HFFc6 (cell line): ENCODE data around the gene IL16. TPM values are rescaled to one million over a fixed set of nuclear protein-coding genes. Genes with fewer than 3 reads are reported as not detected.

Experiments
- DNase-seq: peaks from one replicate; pipeline ENCODE4 v3.0.0-alpha.2; 2018
- H3K27ac Mint-ChIP-seq: 2 replicates; pipeline ENCODE4 v1.8.0; 2020; ENCODE audit warnings: mild to moderate bottlenecking, mixed read lengths
- H3K27me3 Mint-ChIP-seq: 2 replicates; pipeline ENCODE4 v1.8.0; 2021; ENCODE audit warnings: mild to moderate bottlenecking, moderate library complexity, mixed read lengths; ENCODE audit not compliant: insufficient read depth
- H3K36me3 Mint-ChIP-seq: 2 replicates; pipeline ENCODE4 v1.8.0; 2021; ENCODE audit warnings: low read depth, mixed read lengths
- H3K4me1 Mint-ChIP-seq: 2 replicates; pipeline ENCODE4 v1.8.0; 2020; ENCODE audit warnings: low read depth, mixed read lengths
- H3K4me3 Mint-ChIP-seq: 2 replicates; pipeline ENCODE4 v1.8.0; 2020; ENCODE audit warnings: mild to moderate bottlenecking, moderate library complexity, mixed read lengths
- H3K9me3 Mint-ChIP-seq: 2 replicates; pipeline ENCODE4 v1.8.0; 2020; ENCODE audit warnings: mild to moderate bottlenecking, mixed read lengths
- total RNA-seq, 6 experiments: library from RNA; stranded (reverse); fragmentation: NEBNext Ultra II Directional; extraction: Animal tissue kit (Norgen Biotek cat#: 25700); gene quantifications; 2 replicates in 1 of 6; 3 replicates in 5 of 6; pipeline ENCODE4 v1.2.3, GENCODE V29; 2021
- TF ChIP-seq, protein P1 (sequence below): fragments of 200-600 bp; sonication (generic); IDR thresholded peaks from 2 replicates; pipeline ENCODE4 v1.5.0; 2021; ENCODE audit warnings: antibody characterized with exemption, mild to moderate bottlenecking

IL16 gene
- total RNA-seq, 6 experiments from 2014 or later, result not detected

DNA sequence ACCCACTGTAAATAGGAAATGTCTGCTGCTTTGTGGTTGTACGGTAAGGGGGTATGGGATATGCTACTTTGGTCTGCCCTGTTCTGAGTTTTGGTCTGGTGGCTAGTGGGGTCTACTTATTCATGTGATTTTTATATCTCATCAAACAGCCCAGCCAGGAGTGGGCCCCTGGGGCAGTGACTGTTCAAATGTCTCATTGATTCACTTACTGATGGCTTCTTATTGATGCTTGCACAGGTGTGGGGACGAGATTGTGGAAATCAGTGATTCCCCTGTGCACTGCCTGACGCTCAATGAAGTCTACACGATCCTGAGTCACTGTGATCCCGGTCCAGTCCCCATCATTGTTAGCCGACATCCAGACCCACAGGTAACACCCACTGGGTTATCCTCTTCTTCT, 88.8 kb downstream of the IL16 start:
- Mint-ChIP-seq H3K27me3 (peaks cover 18% of the 10 kb centered on the region), H3K9me3 (no peaks in the 10 kb centered on the region), H3K27ac (no peak overlapping the region), H3K4me3 (no peak overlapping the region), H3K36me3 (no peaks in the 10 kb centered on the region), H3K4me1 (no peaks in the 10 kb centered on the region)
- DNase-seq, result no peak
- TF ChIP-seq, protein P1, sequence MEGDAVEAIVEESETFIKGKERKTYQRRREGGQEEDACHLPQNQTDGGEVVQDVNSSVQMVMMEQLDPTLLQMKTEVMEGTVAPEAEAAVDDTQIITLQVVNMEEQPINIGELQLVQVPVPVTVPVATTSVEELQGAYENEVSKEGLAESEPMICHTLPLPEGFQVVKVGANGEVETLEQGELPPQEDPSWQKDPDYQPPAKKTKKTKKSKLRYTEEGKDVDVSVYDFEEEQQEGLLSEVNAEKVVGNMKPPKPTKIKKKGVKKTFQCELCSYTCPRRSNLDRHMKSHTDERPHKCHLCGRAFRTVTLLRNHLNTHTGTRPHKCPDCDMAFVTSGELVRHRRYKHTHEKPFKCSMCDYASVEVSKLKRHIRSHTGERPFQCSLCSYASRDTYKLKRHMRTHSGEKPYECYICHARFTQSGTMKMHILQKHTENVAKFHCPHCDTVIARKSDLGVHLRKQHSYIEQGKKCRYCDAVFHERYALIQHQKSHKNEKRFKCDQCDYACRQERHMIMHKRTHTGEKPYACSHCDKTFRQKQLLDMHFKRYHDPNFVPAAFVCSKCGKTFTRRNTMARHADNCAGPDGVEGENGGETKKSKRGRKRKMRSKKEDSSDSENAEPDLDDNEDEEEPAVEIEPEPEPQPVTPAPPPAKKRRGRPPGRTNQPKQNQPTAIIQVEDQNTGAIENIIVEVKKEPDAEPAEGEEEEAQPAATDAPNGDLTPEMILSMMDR, result no peak

DNA sequence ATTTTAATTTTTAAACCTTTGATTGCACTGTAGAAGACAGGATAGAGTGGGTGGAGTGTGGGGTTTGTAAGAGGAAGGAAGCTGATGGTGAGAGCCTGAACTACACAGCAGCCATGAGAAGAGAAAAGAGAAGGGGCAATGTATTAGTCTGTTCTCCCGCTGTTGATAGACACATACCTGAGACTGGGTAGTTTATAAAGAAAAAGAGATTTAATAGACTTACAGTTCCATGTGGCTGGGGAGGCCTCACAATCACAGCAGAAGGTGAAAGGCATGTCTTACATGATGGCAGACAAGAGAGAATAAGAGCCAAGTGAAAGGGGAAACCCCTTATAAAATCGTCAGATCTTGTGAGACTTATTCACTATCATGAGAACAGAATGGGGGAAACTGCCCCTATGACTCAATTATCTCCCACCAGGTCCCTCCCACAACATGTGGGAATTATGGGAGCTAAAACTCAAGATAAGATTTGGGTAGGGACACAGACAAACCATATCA, 90.0 kb downstream of the IL16 start:
- Mint-ChIP-seq H3K4me1 (no peaks in the 10 kb centered on the region), H3K9me3 (no peaks in the 10 kb centered on the region), H3K36me3 (no peaks in the 10 kb centered on the region), H3K27me3 (peaks cover 19% of the 10 kb centered on the region), H3K4me3 (no peak overlapping the region), H3K27ac (no peak overlapping the region)
- TF ChIP-seq, protein P1, result no peak
- DNase-seq, result no peak

DNA sequence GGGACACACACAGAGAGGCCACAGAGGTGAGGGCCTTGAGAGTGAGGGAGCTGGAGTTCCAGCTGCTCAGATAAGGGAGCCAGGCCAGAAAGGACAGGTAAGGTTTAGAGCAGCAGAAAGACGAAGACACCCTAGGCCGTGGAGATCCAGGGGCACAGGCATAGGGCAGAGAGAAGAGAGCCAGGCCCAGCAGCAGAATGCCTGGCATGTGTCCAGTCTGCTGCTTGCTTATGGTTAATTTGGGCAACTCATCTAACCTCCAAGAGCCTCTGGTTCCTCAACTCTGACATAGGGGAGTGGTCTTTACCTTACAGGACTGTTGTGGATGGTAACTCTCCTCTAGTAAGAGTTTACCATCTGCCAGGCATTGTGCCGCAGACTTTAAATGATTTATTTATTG, 91.4 kb downstream of the IL16 start:
- no peak for DNase-seq
- no peaks in the 10 kb centered on the region for H3K36me3 Mint-ChIP-seq
- TF ChIP-seq, protein P1, result no peak
- no peak overlapping the region for H3K27ac Mint-ChIP-seq
- H3K27me3 Mint-ChIP-seq, result peaks cover 24% of the 10 kb centered on the region
- H3K4me1 Mint-ChIP-seq, result no peaks in the 10 kb centered on the region
- H3K9me3 Mint-ChIP-seq, result no peaks in the 10 kb centered on the region
- no peak overlapping the region for H3K4me3 Mint-ChIP-seq

DNA sequence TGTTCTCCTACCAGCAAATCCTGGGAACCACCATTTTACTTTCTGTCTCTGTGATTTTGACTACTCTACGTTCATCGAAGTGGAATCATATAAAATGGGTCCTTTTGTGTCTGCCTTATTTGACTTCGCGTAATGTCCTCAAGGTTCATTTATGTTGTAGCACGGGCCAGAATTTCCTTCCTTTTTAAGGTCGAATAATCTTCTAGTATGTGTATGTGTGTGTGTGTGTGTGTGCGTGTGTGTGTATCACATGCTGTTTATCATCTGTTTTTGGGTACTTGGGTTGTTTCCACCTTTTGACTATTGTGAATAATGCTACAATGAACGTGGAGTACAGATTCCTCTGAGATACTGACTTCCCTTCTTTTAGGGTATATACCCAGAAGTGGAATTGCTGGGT, 91.9 kb downstream of the IL16 start:
- Mint-ChIP-seq H3K4me3 (no peak overlapping the region), H3K4me1 (no peaks in the 10 kb centered on the region), H3K9me3 (no peaks in the 10 kb centered on the region), H3K27me3 (peaks cover 24% of the 10 kb centered on the region), H3K27ac (no peak overlapping the region), H3K36me3 (no peaks in the 10 kb centered on the region)
- DNase-seq, result no peak
- TF ChIP-seq, protein P1, result no peak

DNA sequence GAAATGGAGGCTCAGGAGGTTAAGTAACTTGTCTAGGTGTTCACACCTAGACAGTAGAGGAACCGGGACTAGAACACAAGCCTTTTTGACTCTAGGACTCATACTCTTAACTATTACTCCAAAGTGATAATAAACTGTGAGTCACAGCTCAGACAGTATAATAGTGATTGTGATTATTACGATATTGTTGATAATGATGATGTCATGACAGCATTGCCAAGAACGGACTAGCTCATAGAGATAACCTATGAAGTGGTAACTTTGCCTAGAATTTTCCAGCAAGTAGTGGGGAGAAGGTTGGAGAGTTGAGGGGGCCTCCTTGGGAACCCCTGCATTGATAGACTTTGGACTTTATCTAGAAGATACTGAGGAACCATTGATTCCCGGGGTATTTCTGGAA, 93.2 kb downstream of the IL16 start:
- Mint-ChIP-seq H3K36me3 (no peaks in the 10 kb centered on the region), H3K27me3 (peaks cover 29% of the 10 kb centered on the region), H3K27ac (no peak overlapping the region), H3K9me3 (no peaks in the 10 kb centered on the region), H3K4me3 (no peak overlapping the region), H3K4me1 (no peaks in the 10 kb centered on the region)
- DNase-seq, result no peak
- TF ChIP-seq, protein P1, result no peak

DNA sequence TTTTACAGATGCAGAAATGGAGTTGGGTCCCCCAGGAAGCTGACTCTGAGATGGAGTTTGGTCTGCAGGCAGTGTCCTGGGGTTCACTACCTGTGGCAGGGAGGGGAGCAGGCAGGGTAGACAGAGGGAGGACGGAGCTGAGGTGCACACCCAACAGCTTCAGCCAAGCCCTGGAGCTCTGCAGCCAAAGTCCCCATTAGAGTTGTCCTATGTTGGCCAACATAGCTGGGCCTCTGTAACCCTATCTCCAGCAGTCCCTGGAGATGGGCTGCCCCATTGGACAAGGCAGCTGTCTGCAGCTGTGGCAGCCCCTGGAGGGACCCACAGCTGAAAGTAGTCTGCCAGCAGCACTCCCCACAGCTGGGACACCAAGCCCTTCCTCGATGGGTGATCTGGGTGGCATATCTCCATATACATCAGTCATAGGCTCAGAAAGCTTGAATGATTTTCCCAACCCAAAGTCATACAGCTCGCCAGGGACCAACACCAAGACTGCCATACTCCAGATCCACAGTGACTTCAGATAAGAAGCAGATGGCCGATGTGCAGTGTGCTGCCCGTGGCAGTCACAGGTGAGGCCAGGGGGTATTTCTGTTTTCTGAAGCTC, 95.3 kb downstream of the IL16 start:
- TF ChIP-seq, protein P1, result no peak
- Mint-ChIP-seq H3K4me1 (peaks cover 4% of the 10 kb centered on the region), H3K27me3 (peaks cover 25% of the 10 kb centered on the region), H3K9me3 (no peaks in the 10 kb centered on the region), H3K4me3 (no peak overlapping the region), H3K36me3 (no peaks in the 10 kb centered on the region), H3K27ac (no peak overlapping the region)
- no peak for DNase-seq
